Sciatic nerve (tissue), 2 donors: ENCODE measurements around the gene XRCC3. TPM values are rescaled to one million over a fixed set of nuclear protein-coding genes. Genes with fewer than 3 reads are reported as not detected.

Experiments used
- ATAC-seq: fragments of 200-7000 bp; cut with Tn5 transposase; one replicate; pipeline ENCODE4 v1.9.1; 2020; ENCODE audit warnings: mild to moderate bottlenecking, moderate library complexity
- DNase-seq: peaks from one replicate; pipeline ENCODE4 v3.0.0-alpha.2; 2020; ENCODE audit warnings: low spot score
- intact Hi-C: fragments of 100-400 bp; cut with DNase I; formaldehyde crosslinking; loops from one replicate; pipeline ENCODE4 v1.14.2; 2022
- total RNA-seq: library from RNA; stranded (reverse); fragmentation: NEBNext Ultra II Directional; extraction: Animal tissue kit (Norgen Biotek cat#: 25700); gene quantifications from one replicate; pipeline ENCODE4 v1.2.1, GENCODE V29; 2021
- donor health status: DM: no; HTN: no; CAD: no.
- donor health status: DM: no; HTN: no; CAD: no.

The XRCC3 gene
- total RNA-seq, 1 donor from 2014 or later, result 4.6 TPM

DNA sequence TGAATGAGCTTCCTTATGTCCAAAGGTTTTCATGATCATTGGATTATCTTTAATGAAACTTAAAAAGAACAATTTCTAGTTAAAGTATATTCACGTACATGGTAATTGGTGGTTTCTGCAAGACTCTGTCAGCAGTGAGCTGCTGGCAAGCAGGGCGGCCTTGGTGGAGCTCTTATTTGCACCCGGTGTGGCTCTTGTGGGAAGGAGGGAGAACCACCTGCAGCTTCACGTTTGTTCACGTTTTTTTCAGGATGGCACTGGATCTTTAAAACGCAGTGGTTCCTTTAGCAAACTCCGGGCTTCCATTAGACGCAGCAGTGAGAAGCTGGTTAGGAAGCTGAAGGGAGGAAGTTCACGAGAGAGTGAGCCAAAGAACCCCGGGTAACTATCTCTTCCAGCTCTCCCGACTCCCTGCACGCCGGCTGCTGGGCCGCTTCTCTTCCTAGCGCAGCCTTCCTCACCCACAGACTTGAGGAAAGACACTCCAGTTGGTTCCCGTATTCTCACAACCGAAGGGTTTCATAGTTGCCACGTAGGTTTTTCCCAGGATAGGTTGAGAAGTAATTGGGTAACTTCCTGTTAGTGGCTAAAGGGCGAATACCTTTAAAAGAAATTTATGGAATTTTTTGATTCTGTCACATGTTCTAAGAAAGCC, 28.3 kb downstream of the XRCC3 start:
- intact Hi-C loops, result no loop called here
- DNase-seq (no peak), ATAC-seq (no peak)

DNA sequence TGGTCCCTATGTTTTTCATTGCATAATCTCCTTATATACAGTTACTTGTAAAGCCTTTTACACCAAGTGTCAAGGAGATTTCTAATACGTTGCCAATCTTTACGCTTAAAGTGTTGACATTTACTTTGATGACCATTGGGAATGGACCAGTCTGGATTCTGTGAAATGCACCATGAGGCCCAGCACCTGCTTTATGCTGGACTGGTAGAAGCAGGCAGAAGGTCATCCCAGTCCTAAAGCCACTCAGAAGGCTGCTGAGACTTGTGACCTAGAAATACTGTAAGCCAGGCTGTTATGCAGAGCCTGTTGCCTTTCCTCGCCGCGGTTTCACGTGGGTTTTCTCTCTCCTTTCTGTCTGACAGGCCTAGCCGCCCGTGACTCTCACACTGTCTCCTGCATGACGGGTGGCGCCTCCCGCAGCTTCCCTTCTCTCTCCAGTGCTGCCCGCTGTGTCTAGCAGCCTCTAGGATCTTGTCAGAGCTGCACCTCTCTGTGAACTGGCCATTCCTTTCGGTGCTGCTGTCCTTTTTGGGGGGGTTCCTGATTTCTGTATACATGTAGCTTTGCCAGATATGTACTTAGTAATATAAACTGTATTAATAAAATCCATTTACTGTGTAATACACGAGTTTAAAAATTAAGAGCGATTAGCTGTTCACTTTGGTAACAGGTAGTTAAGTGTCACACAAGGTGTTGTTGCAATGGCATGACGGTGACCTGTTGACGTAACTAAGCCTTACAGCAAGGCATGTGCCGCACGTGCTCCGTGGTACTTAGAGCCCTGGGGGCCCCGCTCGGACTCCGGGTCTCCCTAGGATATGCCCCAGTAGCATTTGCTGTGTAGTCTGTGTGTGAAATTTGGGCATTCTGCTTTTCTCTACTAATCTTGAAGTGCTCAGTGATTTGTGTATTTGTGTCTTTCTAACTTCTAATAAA, 29.7 kb downstream of the XRCC3 start:
- ATAC-seq (no peak), DNase-seq (no peak)
- intact Hi-C loops, result no loop called here

DNA sequence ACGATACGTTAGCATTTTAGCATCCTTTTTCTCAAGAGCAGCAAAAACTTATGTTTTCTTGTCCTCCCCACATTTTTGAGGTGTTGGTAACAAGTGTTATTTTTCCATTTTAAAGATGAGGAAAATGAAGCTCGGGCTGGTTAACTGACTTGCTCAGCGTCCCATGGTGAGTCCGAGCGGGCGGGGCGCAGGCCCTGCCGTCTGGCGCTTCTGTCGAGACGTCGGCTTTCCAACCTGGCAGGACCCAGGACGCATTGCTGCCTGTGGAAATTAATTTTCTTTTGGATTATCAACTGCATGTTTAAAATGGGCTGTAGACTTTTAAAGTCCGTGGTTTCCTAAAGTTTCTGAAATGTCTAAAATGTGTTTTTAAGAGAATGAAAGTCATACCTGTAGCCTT, 30.4 kb downstream of the XRCC3 start:
- ATAC-seq (no peak), DNase-seq (no peak)
- intact Hi-C loops, result no loop called here

DNA sequence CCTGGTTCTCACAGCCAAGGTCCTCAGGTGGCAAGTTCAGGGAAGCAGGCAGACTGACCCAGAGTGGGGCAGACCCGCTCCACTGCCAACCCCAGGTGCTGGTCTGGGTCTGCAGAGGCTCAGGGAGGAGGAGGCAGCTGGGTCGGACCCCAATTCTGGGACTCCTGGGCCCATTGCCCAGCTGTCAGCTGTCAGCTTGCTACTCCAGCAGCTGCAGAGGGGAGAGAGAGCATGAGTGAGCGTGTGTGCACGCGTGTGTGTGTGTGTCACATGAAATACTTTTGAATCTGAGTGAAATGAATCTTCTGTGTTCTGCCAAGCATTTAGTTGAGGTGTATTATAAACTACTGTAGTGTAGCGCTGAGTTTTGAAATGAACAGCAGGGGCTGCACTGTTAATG, 30.8 kb downstream of the XRCC3 start:
- intact Hi-C loops, result no loop called here
- ATAC-seq (no peak), DNase-seq (no peak)

DNA sequence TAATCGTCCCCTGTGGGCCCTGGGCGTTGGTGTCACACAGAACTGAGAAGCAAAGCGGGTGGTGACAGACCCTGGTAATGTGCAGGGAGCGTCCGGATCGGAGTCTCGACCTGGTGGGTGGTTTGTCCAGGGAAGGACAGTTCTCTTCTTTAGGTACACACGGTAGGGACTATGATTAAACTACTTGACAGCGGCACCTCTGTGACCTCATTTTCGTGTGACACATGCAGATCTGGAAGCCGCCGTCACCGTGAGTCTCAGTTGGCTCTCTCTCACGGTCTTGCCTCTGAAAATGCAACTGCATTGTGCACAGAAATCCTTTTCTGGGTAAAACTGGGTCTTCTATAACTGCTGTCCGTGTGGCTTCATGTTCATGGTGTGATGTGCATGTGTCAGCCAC, 32.1 kb downstream of the XRCC3 start:
- ATAC-seq, result no peak
- intact Hi-C loops, result no loop called here
- DNase-seq, result no peak

DNA sequence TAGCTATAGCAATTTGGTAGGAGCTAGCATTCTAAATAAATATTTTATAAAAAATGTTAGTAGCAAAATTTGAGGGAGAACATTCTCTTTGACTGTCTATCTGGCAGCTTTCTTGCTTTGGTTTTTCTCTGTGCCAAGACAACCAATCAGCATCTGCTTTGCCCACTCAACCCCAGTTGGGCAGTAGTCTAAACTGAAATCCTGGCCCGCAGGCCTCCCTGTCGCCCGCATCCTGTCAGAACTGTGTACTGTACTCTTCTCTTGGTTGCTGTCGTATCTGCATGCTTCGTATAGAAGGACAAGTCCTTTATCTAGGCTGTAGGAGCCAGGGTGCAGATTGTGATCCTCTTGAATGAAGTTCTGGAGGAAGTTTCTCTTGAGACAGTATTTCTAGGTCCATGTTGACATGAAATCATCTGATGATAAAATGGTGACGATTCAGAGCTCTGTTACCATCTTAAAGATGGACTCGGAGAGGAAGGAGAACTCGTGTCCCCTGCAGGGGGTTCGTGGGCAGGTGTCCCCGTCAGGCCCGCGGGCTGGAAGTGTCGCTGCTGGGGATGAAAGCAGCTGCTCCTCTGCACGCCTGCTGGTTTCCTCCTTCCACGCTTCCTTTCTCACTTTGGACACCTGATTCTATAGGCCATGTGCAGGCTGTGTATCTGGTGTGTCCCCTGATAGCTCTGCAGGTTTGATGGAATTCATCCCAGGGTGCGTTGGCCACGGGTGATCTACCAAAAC, 34.6 kb downstream of the XRCC3 start:
- intact Hi-C loops, result no loop called here
- ATAC-seq (no peak), DNase-seq (no peak)

DNA sequence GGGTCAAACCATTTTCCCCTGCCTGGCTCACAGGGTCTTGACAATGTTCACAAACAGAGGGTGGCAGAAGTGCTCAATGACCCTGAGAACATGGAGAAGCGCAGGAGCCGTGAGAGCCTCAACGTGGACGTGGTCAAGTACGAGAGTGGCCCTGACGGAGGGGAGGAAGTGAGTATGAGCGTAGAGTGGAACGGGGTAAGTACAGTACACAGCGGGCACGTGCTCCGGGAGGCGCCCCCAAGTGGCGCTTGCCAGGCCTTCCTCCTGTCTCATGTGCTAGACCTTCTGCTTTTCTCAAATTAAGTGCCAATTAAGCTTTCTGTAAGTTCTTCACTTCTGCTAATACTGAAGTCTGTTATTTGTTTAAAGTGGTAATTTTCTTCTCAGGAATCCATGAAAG, 35.9 kb downstream of the XRCC3 start:
- ATAC-seq (peak; percentile 81), DNase-seq (peak; percentile 66)
- intact Hi-C loops, result no loop called here

DNA sequence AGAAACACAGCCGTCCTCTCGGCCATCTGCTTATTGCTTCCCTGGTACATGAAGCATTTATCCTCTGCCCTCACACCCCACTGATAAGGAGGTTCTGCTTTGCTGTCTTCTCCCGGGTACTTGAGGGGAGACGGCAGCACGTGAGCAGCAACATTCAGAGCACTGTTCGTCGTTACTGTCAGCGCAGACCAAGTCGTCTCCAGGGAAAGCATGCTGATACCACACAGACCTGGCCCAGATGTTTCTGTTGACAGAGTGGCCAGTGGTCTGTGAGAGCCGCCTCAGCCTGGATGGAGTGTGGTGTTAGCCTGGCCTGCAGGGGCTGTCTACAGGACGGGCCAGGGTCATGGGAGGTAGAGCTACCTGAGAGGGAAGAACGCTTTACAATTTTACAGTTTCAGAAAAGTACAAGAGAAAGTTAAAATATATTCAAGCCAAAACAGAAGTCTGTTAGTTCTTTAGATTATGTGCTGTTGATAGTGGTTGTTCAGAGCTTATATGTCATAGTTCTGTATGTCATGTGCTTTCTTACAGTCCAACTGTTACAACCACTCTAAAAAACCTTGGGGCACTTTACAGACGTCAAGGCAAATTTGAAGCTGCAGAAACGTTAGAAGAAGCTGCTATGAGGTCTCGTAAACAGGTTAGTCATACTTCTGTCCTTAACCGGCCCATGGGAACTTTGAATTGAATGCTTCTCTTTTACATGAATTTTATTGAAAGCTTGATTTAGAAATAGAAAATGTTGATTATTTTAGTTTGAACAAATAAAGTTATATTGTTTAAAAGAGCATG, 38.2 kb downstream of the XRCC3 start:
- DNase-seq (no peak), ATAC-seq (no peak)
- intact Hi-C loops, result no loop called here

DNA sequence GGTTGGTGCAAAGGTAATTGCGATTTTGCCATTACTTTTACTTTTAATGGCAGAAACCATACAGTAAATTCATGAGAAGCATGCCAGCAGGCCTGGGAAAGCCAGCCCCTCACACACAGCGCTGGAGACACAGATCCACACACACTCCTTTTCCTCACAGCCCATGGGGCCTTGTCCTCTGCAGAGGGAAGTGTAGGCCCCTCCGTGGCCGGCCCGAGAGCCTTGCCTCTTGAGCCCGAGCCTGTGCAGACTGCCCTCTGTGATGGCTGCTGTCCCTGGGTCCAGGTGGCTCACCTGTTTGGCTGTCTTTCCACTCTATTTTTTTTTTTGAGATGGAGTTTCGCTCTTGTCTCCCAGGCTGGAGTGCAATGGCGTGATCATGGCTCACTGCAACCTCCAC, 39.3 kb downstream of the XRCC3 start:
- DNase-seq (no peak), ATAC-seq (no peak)
- intact Hi-C loops, result no loop called here

DNA sequence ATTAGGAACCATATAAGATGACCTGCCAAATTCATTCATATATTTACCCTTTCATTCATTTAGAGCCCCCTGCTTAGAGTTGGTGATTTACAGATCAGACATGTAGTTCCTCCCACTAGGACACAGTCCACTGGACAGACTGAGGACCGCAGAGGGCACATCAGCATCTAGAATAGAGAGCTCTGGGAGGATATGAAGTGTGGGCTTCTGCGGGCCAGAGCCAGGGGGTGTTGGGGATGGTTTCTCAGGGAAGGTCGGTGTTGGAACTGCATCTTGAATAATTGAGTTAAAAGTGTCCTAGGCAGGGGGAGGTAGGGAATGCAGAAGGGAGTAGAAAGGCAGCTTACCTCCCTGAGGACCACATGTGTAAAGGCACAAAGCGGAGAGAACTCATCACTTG, 43.3 kb downstream of the XRCC3 start:
- no peak for ATAC-seq
- no peak for DNase-seq
- intact Hi-C loops, result no loop called here

DNA sequence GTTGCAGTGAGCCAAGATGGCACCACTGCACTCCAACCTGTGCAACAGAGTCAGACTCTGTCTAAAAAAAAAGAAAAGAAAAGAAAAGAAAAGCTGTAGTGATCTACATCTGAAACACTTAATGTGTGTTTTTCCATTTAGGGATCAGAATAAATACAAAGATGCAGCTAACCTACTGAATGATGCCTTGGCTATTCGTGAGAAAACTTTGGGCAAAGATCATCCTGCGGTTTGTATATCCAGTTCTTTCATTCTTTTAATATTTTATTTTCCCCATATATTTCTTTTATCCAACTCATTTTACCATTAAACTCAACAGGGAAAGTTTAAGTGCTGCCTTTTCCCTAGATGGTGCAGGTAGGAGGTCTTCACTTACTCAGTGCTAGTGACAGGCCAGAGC, 45.9 kb downstream of the XRCC3 start:
- ATAC-seq (no peak), DNase-seq (no peak)
- intact Hi-C loops, result no loop called here

DNA sequence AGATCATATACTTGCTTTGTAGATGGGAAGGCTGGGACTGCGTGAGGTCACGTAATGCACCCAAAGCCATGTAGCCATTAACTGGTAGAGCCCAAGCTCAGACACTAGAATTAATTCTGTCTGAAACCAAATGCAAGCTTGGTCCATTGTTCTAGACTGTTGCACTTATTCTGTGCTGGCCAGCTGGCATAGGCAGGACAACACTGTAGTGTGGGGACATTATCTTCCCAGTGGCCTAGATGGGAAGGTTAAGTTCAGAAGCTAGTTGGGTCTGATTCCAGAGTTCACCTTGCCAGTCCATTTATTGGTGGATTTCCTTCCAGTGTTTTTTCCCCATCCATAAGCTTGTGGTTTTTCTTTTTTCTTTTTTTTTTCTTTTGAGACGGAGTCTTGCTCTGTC, 47.1 kb downstream of the XRCC3 start:
- intact Hi-C loops, result no loop called here
- no peak for DNase-seq
- no peak for ATAC-seq

DNA sequence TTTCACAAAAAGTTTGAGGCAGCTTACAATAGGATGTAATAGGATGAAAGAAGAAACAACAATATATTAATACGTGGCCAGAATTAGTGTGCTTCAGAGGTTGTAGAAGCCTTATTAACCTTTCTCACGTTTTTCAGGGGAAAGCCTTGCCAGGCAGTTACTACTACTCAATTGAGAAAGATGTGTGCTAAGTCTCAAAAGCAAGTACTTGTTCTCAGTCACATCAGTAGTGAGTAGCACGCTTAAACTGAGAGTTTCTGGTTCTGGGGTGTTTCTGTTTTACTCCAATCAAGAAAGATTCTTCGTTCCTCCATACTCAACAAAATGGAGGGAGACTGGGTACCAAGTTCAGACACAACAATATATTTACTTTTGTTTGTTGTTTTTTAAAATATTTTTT, 47.6 kb downstream of the XRCC3 start:
- DNase-seq (no peak), ATAC-seq (no peak)
- intact Hi-C loops, result no loop called here

DNA sequence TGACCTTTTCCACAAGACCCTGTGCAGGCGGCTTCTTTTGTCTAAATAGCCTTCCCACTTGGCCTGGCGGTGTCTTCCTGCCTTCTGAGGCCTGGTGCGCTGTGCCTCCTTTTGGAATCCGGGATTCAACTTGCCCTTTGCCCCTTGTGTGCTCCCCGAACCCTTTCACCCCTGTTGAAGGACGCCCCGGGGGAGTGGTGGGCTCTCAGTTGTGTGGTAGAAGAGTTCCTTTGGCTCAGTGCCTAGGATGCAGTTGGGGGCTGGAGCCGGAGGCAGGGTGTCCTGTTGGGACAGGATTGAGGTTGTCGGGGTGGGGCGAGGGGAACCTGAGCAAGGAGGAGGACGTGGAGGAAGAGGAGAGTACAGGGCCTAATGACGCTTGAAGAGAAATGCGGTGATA, 51.7 kb downstream of the XRCC3 start:
- no peak for DNase-seq
- intact Hi-C loops, result no loop called here
- no peak for ATAC-seq

DNA sequence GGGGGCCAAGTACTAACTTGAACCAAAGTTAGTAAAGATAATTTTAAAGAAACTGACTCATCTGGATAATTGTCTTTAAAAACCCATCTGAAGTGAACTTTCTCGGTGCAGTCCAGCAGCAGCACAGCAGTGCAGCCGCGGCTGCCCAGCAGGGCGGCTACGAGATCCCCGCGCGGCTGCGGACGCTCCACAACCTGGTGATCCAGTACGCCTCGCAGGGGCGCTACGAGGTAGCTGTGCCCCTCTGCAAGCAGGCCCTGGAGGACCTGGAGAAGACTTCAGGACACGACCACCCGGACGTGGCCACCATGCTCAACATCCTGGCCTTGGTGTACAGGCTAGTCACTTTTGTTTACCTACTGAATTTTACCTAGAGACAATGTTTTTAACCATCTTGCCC, 52.7 kb downstream of the XRCC3 start:
- ATAC-seq, result no peak
- DNase-seq, result no peak
- intact Hi-C loops, result no loop called here

DNA sequence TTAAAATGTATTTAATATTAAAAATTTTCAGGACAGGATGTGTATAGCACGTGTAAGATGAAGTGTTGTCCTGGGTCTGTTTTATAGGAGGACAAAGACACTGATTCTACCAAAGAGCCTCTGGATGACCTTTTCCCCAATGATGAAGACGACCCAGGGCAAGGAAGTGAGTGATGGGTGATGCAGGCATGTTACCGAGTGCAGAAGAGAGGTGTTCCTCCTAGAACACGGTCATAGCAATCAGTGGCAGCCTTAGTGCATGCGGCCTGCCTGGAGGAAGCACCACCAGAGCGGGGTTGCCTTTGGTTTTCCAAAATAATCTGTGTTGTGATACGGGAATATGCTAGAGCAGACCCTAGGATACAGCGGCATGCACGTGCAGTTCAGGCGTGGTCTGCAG, 53.2 kb downstream of the XRCC3 start:
- intact Hi-C loops, result no loop called here
- DNase-seq, result no peak
- ATAC-seq, result no peak

DNA sequence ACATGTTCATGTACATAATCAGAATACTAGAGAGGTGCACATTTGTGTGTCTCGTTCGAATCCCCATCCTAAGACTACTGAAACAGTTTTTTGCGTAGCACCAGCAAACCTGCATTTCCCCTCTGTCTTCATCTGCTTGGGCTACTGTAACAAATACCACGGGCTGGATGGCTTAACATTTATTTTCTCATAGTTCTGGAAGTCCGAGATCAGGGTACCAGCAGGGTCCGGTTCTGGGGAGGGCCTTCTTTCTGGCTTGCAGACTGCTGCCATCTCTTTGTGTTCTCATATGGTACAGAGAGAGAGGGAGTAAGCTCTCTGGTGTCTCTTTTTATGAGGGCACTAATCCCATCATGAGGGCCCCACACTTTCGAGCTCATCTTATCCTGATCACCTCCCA, 55.6 kb downstream of the XRCC3 start:
- ATAC-seq (no peak), DNase-seq (no peak)
- intact Hi-C loops, result no loop called here

DNA sequence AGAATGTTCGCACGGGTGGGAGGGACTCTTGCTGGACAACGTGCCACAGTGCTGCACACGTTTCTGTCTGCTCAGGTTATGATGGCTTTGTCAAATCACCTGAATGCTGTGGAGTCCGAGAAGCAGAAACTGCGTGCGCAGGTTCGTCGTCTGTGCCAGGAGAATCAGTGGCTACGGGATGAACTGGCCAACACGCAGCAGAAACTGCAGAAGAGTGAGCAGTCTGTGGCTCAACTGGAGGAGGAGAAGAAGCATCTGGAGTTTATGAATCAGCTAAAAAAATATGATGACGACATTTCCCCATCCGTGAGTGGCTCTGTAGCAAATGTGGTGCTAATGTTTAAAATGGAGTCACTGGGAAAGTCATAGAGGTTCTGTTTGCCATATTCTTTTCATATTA, 57.8 kb downstream of the XRCC3 start:
- DNase-seq (no peak), ATAC-seq (no peak)
- intact Hi-C loops, result no loop called here

DNA sequence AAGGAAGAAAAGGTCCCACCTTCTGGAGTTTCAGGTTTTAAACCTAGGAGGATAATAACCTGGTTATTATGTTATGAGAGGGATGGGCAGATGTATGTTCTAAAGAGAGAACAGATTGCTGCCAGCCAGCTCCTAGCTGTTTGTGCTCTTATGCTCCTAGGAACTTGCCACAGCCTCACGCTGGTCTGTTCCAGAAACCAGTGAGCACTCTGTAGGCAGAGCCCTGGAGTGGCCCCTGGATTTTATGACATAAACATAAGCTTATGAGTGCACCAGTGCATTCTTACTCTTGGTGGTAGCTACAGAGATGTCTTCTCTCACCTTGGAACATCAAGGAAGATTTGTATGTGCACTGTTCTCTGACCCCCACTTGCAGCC, 58.5 kb downstream of the XRCC3 start:
- ATAC-seq (no peak), DNase-seq (no peak)
- intact Hi-C loops, result no loop called here
